ENCODE measurements around the gene NEMP2. TPM values are rescaled to one million over a fixed set of nuclear protein-coding genes. Genes with fewer than 3 reads are reported as not detected.

NEMP2 gene, protein sequence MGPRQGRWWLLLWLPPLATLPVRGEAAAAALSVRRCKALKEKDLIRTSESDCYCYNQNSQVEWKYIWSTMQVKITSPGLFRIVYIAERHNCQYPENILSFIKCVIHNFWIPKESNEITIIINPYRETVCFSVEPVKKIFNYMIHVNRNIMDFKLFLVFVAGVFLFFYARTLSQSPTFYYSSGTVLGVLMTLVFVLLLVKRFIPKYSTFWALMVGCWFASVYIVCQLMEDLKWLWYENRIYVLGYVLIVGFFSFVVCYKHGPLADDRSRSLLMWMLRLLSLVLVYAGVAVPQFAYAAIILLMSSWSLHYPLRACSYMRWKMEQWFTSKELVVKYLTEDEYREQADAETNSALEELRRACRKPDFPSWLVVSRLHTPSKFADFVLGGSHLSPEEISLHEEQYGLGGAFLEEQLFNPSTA
- 5.7 to 8.5 TPM (median 7.3 TPM) in 5 replicates for total RNA-seq (2022; extraction: Qiagen RNA extraction; ENCODE audit: low read depth)

DNA sequence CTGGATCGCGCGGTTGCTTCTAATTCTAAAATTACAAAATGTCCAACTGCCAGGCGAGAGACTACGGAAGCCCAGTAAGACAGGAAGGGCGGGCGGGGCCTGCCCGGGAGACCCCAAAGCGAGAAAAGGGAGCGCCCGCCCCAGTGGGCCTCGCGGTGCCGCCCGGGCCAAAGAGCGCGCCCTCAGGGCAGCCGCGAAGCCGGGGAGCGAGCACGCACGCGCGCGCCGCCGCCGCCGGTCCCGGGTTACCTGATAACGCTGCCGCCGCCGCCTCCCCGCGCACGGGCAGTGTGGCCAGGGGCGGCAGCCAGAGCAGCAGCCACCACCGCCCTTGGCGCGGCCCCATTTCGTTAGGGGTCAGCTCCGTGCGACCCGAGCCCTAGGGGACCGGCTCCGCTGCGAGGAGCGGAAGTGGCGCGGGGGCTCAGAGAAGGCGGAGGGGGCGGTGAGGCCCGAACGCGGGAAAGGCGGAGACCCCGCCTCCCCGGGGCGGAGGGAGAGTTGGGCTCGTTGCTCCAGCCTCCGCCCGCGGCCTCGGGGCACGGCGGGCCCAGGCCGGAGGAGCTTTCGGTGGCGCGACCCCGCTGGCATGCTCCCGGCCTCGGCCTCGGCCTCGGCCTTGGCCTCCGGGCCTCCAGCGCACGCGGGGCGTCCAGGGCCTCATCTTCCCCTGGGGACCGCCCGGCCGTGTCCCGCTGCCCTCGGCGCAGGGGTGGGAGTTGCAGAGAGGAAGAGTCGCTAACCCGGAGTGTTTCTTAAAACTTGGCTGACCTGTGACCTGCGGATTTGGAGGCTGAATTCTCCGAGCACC lies at the start of gene NEMP2:
TSS of gene NEMP2 (minus strand) at position 413 of the 811 bp plus-strand sequence. CDS start at position 346, 67 bp downstream.

Other genes starting within 250 kb of the NEMP2 start
- 13.8 to 16.7 TPM (median 14.5 TPM) in 5 replicates for gene HIBCH, start 214.9 kb downstream of the NEMP2 start, total RNA-seq (2022; extraction: Qiagen RNA extraction; ENCODE audit: low read depth)
- gene INPP1, start 191.1 kb downstream of the NEMP2 start, total RNA-seq (2022; extraction: Qiagen RNA extraction; ENCODE audit: low read depth): 24.5 to 27.3 TPM (median 26.5 TPM) in 5 replicates
- gene MFSD6, start 126.4 kb downstream of the NEMP2 start, total RNA-seq (2022; extraction: Qiagen RNA extraction; ENCODE audit: low read depth): 18.3 to 26.9 TPM (median 23.8 TPM) in 5 replicates
- gene NAB1, start 114.4 kb upstream of the NEMP2 start, total RNA-seq (2022; extraction: Qiagen RNA extraction; ENCODE audit: low read depth): 28.7 to 45.4 TPM (median 40.1 TPM) in 5 replicates

Data from A549 treated with DMSO at 1 μM for 4 hours (cell line).